AG04449 (cell line): Measurements from ENCODE around the gene PPP1CC.

Source experiments
- CTCF ChIA-PET: fragments of 350-600 bp; formaldehyde crosslinking; extraction: SDS; loops from one replicate; lab custom pipeline; 2021; ENCODE audit warnings: antibody characterized with exemption; lab: Yijun Ruan, JAX
- POLR2A ChIA-PET: fragments of 400-600, 350-600 bp; formaldehyde crosslinking; extraction: SDS; loops from one replicate; lab custom pipeline; 2020; ENCODE audit warnings: antibody characterized with exemption, inconsistent platforms; lab: Yijun Ruan, JAX
- DNase-seq: peaks from one replicate; pipeline ENCODE4 v3.0.0-alpha.2; 2010; ENCODE audit warnings: low read depth, low spot score
- H3K4me3 ChIP-seq: 2 replicates; pipeline ENCODE4 v1.5.1; 2011; ENCODE audit warnings: low read depth, mild to moderate bottlenecking, control low read depth, low read length
- CTCF ChIP-seq: IDR thresholded peaks from one replicate; pipeline ENCODE4 v1.5.1; 2011; ENCODE audit warnings: mild to moderate bottlenecking, moderate library complexity, low read length, control low read depth, inconsistent platforms; ENCODE audit not compliant: insufficient read depth; ENCODE audit errors: missing control alignments

Gene PPP1CC

GRCh38 chr12:110697236-110697635 is 45.5 kb downstream of the PPP1CC start:
- CTCF ChIA-PET = interaction anchor here (0.7 to 1.2 kb wide), 4 partner anchors 11 to 247 kb away, joined by 3 to 5 read pairs (median 3); partner anchors contain the start of gene ARPC3
- no peak overlapping the region for H3K4me3 ChIP-seq
- POLR2A ChIA-PET = no interaction called here
- no peak for DNase-seq
- TF ChIP-seq CTCF = no peak

GRCh38 chr12:110696283-110696682 is 46.4 kb downstream of the PPP1CC start:
- ChIA-PET POLR2A (no interaction called here), CTCF (no interaction called here)
- H3K4me3 ChIP-seq = no peak overlapping the region
- no peak for DNase-seq
- no peak for TF ChIP-seq CTCF

- TF ChIP-seq CTCF = no peak
- DNase-seq = no peak
Observed at GRCh38 chr12:110694330-110694901, 48.3 kb downstream of the PPP1CC start.

GRCh38 chr12:110693731-110694130 is 49.0 kb downstream of the PPP1CC start:
- no peak overlapping the region for H3K4me3 ChIP-seq
- DNase-seq = no peak
- CTCF ChIA-PET = no interaction called here
- no peak for TF ChIP-seq CTCF
- POLR2A ChIA-PET = no interaction called here

More at GRCh38 chr12:110694330-110694901, 48.3 kb downstream of the PPP1CC start:
- POLR2A ChIA-PET = no interaction called here
- CTCF ChIA-PET = no interaction called here
- H3K4me3 ChIP-seq = no peak overlapping the region

GRCh38 chr12:110690127-110690430 is 52.6 kb downstream of the PPP1CC start:
- DNase-seq = no peak
- H3K4me3 ChIP-seq = no peak overlapping the region
- TF ChIP-seq CTCF = no peak
- CTCF ChIA-PET = no interaction called here
- POLR2A ChIA-PET = no interaction called here

- DNase-seq = no peak
- TF ChIP-seq CTCF = no peak
- ChIA-PET CTCF (no interaction called here), POLR2A (no interaction called here)
- peak overlapping the region; percentile 58 for H3K4me3 ChIP-seq
Observed at GRCh38 chr12:110689281-110690126, 53.2 kb downstream of the PPP1CC start.
